GM12874 (cell line): ENCODE measurements around the gene GABRB1.

ENCODE experiments used
- CTCF ChIP-seq: IDR thresholded peaks from 2 replicates; pipeline ENCODE4 v1.5.1; 2011; ENCODE audit warnings: low read depth, mild to moderate bottlenecking, control low read depth, low read length, moderate library complexity; ENCODE audit not compliant: insufficient read depth

The GABRB1 gene

GRCh38 chr4:47187608-47188007 is 156.2 kb downstream of the GABRB1 start:
- no peak for TF ChIP-seq CTCF

GRCh38 chr4:47193179-47193578 is 161.8 kb downstream of the GABRB1 start:
- TF ChIP-seq CTCF = no peak

GRCh38 chr4:47194036-47194737 is 162.8 kb downstream of the GABRB1 start:
- no peak for TF ChIP-seq CTCF

GRCh38 chr4:47195706-47196105 is 164.3 kb downstream of the GABRB1 start:
- no peak for TF ChIP-seq CTCF

GRCh38 chr4:47198791-47199190 is 167.4 kb downstream of the GABRB1 start:
- TF ChIP-seq CTCF = no peak

- no peak for TF ChIP-seq CTCF
These were observed 172.2 kb downstream of the GABRB1 start for GRCh38 chr4:47203593-47203992.

- no peak for TF ChIP-seq CTCF
These were observed 176.2 kb downstream of the GABRB1 start for GRCh38 chr4:47207555-47207954.

GRCh38 chr4:47209833-47210232 is 178.5 kb downstream of the GABRB1 start:
- TF ChIP-seq CTCF = no peak
